ENCODE data around the gene TBC1D5.
"Not testable (repeated sequence)": the region's sequence is repeated elsewhere in the genome, so short reads cannot be mapped to it uniquely, and the experiment has no call there.

TBC1D5 gene

GRCh38 chr3:17142516-17142915 is 599.9 kb downstream of the TBC1D5 start:
- H3K4me3 ChIP-seq (ENCODE audit: low read depth, low read length): no peak overlapping the region
- DNase-seq (ENCODE audit: low read depth): no peak

GRCh38 chr3:17141699-17142098 is 600.7 kb downstream of the TBC1D5 start:
- no peak overlapping the region for H3K4me3 ChIP-seq (ENCODE audit: low read depth, low read length)
- DNase-seq (ENCODE audit: low read depth): no peak

GRCh38 chr3:17140670-17141505 is 601.5 kb downstream of the TBC1D5 start:
- H3K4me3 ChIP-seq (ENCODE audit: low read depth, low read length): no peak overlapping the region
- no peak for DNase-seq (ENCODE audit: low read depth)

- no peak overlapping the region for H3K4me3 ChIP-seq (ENCODE audit: low read depth, low read length)
- DNase-seq (ENCODE audit: low read depth): no peak
These were observed 604.0 kb downstream of the TBC1D5 start for GRCh38 chr3:17138246-17139039.

- DNase-seq (ENCODE audit: low read depth): no peak
- no peak overlapping the region for H3K4me3 ChIP-seq (ENCODE audit: low read depth, low read length)
These were observed 605.1 kb downstream of the TBC1D5 start for GRCh38 chr3:17137321-17137826.

- DNase-seq (ENCODE audit: low read depth): no peak
- H3K4me3 ChIP-seq (ENCODE audit: low read depth, low read length): no peak overlapping the region
These were observed 606.2 kb downstream of the TBC1D5 start for GRCh38 chr3:17136136-17136721.

GRCh38 chr3:17135696-17136095 is 606.7 kb downstream of the TBC1D5 start:
- H3K4me3 ChIP-seq (ENCODE audit: low read depth, low read length): no peak overlapping the region
- no peak for DNase-seq (ENCODE audit: low read depth)

GRCh38 chr3:17133632-17134545 is 608.5 kb downstream of the TBC1D5 start:
- no peak for DNase-seq (ENCODE audit: low read depth)
- H3K4me3 ChIP-seq (ENCODE audit: low read depth, low read length): no peak overlapping the region

- DNase-seq (ENCODE audit: low read depth): no peak
- no peak overlapping the region for H3K4me3 ChIP-seq (ENCODE audit: low read depth, low read length)
These were observed 609.9 kb downstream of the TBC1D5 start for GRCh38 chr3:17132286-17133115.

GRCh38 chr3:17130956-17131355 is 611.5 kb downstream of the TBC1D5 start:
- no peak overlapping the region for H3K4me3 ChIP-seq (ENCODE audit: low read depth, low read length)
- DNase-seq (ENCODE audit: low read depth): no peak

- no peak overlapping the region for H3K4me3 ChIP-seq (ENCODE audit: low read depth, low read length)
- no peak for DNase-seq (ENCODE audit: low read depth)
These were observed 612.9 kb downstream of the TBC1D5 start for GRCh38 chr3:17129556-17129955.

GRCh38 chr3:17128671-17129070 is 613.8 kb downstream of the TBC1D5 start:
- not testable (repeated sequence) for DNase-seq (ENCODE audit: low read depth); H3K4me3 ChIP-seq (ENCODE audit: low read depth, low read length)

GRCh38 chr3:17125738-17126442 is 616.5 kb downstream of the TBC1D5 start:
- H3K4me3 ChIP-seq (ENCODE audit: low read depth, low read length): no peak overlapping the region
- no peak for DNase-seq (ENCODE audit: low read depth)

- H3K4me3 ChIP-seq (ENCODE audit: low read depth, low read length): no peak overlapping the region
- no peak for DNase-seq (ENCODE audit: low read depth)
These were observed 619.7 kb downstream of the TBC1D5 start for GRCh38 chr3:17122758-17123157.

GRCh38 chr3:17121336-17121735 is 621.1 kb downstream of the TBC1D5 start:
- no peak for DNase-seq (ENCODE audit: low read depth)
- no peak overlapping the region for H3K4me3 ChIP-seq (ENCODE audit: low read depth, low read length)

- DNase-seq (ENCODE audit: low read depth): no peak
- H3K4me3 ChIP-seq (ENCODE audit: low read depth, low read length): no peak overlapping the region
These were observed 622.3 kb downstream of the TBC1D5 start for GRCh38 chr3:17120115-17120514.

GRCh38 chr3:17119201-17120072 is 623.0 kb downstream of the TBC1D5 start:
- no peak for DNase-seq (ENCODE audit: low read depth)
- H3K4me3 ChIP-seq (ENCODE audit: low read depth, low read length): no peak overlapping the region
